AG09319 (cell line): ENCODE results near the gene RPL5.

Experiments
- DNase-seq: peaks from one replicate; pipeline ENCODE4 v3.0.0-alpha.2; 2010; ENCODE audit warnings: low read depth; ENCODE audit errors: extremely low read depth
- TF ChIP-seq, protein P1 (sequence below): IDR thresholded peaks from 2 replicates; pipeline ENCODE4 v1.5.1; 2011; ENCODE audit warnings: low read depth, mild to moderate bottlenecking, inconsistent platforms, low read length, moderate library complexity

RPL5 gene

DNA sequence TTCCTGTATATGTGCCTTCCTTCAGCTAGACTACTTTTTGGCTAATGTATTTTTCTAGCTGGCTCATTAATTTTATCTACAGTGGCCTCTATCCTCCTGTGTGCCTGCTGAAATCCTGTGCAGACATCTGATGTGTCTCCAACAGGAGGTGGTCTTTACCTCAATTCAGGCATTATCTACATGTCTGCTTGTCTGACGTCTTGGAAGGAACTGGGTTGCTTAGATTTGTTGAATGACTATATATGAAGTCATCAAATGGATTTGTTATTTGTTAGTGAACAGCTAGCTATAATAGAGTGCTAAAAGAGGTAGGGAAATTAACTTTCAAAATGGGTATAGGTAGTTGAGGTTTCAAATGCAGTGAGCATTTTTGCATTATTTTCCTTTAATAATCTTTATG is 6.7 kb downstream of the RPL5 start:
- TF ChIP-seq, protein P1, sequence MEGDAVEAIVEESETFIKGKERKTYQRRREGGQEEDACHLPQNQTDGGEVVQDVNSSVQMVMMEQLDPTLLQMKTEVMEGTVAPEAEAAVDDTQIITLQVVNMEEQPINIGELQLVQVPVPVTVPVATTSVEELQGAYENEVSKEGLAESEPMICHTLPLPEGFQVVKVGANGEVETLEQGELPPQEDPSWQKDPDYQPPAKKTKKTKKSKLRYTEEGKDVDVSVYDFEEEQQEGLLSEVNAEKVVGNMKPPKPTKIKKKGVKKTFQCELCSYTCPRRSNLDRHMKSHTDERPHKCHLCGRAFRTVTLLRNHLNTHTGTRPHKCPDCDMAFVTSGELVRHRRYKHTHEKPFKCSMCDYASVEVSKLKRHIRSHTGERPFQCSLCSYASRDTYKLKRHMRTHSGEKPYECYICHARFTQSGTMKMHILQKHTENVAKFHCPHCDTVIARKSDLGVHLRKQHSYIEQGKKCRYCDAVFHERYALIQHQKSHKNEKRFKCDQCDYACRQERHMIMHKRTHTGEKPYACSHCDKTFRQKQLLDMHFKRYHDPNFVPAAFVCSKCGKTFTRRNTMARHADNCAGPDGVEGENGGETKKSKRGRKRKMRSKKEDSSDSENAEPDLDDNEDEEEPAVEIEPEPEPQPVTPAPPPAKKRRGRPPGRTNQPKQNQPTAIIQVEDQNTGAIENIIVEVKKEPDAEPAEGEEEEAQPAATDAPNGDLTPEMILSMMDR: no peak
- no peak for DNase-seq

DNA sequence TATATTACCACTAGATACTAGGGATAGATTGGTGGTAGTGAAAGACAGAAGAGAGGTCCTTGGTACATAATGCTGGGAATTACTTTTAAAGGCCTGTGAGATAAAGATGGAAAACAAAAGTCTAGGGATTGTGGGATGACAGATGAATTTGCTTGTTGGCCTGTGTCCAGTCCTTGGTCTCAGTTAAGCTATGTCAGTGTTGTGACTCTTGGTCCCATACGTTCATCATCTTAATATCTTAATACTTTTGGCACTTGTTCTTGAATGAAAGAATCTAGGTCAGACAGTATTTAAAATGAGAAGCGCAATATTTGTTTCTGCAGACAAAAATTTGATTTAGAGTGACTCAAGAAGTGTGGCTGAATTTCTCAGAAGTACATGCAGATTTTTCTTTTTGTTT is 7.6 kb downstream of the RPL5 start:
- DNase-seq: no peak
- TF ChIP-seq, protein P1: no peak

DNA sequence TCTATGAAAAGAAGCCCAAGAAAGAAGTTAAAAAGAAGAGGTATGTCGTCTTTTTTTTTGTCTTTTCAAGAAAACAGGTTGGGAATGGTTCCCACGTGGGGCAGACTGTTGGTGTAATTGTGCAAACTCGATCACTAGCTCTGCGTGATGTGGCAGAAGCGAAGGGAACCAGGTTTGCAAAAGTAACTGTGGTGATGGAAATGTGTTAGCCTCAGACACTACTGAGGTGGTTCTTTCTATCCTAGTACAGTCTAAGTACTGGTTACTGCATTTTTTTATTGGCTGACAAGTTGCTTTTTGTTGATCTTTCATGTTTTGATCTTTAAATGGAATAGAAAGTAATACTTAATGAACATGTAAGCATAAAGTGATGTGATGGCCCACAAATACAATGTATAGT is 8.8 kb downstream of the RPL5 start:
- TF ChIP-seq, protein P1: no peak
- no peak for DNase-seq

DNA sequence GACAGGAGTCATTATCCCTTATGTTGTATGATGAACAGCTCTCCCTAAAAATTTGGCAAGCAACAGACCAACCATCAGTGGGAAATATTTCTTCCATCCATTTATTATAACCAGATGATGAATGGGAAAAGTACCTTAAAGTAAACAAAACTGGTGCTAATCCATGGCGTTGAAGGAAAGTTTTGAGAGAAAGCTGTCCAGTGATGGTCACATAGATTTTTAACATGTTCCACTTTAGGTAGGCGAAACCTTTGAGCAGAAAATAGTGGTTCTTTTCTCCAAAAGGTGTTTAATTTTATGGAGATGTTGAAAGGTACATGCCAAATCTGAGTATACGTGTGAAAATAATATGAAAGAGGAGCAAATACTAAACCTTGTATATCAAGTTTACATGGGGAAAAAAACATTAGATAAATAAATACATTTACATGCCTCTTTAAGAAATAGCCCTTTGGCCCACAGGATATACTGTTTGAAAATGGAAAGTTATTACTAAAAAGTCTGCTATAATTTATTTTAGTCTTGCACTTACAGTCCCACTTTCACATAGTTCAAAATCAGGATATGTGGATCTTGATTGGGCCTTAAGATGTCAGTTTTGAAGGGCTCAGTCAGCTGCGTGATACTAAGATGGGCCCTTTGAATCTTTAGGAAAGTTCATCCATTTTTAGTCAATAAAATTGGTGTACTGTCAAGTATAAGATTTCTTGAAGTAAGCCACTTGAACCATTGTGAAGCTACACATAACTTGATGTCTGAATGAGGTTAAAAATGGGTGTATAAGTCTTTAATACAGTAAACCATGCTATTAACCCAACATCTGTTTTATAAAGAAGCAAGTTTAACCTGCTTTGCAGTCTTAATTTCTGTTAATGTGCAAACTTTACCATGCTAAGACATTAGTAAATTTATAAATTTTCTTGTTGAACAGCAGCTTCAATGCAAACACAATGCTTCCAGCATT is 10.5 kb downstream of the RPL5 start:
- no peak for DNase-seq
- TF ChIP-seq, protein P1: no peak

DNA sequence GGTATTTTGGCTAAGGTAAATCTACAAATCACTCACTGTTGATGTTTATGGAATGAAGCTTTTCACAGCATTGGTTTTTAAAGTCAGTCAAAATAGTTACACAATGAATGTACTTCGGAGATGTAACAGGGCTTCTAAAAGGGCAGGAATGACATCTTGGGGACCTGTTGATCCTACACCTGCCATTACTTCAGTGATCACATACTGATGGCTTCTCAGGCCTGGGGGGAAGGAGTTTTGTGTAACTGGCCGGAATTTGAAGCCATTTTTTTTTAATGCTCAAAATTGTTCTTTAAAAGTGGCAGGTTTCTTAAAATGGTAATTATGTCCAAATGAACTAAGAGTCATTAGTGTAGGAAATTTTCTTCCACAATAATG is 11.2 kb downstream of the RPL5 start:
- DNase-seq: no peak

DNA sequence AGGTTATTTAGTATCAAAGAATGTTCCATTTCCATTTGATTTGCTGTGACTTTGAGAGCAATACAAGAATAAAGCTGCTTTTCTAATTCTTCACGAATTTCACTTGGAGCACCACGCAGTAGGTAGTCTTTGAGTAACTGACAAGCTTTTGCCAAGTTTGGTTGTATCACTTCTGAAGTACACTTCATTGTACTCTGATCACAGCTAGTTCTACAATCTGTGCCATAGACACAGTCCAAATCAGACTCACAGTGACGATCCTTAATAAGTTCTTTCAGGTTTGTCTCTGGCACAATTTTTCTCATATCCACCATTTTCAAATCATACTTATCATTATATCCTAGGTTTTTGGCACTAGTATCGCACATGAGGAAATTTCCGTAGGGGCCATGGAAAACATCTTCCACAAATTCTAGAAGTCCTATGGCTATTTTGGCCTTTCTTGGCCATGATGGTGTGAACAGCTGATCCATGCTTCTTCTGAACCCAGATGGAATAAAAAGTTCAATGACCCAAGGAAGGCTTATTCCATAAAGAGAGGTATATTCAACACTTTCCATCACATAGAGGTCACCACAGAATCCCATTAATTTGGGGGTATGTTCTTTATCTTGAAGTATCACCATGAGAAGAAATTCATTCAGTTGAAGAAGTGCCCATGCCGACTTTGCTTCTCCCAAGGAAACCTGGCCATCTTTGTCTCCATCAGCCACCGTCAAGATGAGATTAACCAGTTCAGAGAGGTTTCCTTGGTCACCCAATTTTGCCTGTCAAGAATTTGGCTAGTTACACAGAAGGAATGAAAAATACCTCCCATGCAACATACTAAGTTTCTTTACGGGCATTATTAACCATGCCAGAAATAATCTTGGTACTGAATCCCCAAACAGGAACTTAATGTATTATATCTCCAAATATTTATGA is 11.9 kb downstream of the RPL5 start:
- TF ChIP-seq, protein P1: no peak
- DNase-seq: no peak

More for the DNA sequence above, 11.2 kb downstream of the RPL5 start:
- TF ChIP-seq, protein P1: no peak
